ENCODE results near the gene CPE. TPM values are rescaled to one million over a fixed set of nuclear protein-coding genes. Genes with fewer than 3 reads are reported as not detected.
A peak's percentile ranks its signal among the peaks of the same experiment; 100 is the strongest.
"Not testable (repeated sequence)": the region's sequence is repeated elsewhere in the genome, so short reads cannot be mapped to it uniquely, and the experiment has no call there.

The CPE gene
- total RNA-seq, 1 donor from 2014 or later = 49.7 TPM

- DNase-seq (no peak), ATAC-seq (ENCODE audit: poor library complexity) (no peak)
- intact Hi-C loops (cut with DNase I) = no loop called here
Measured at GRCh38 chr4:165448700-165449099, 69.9 kb downstream of the CPE start.

GRCh38 chr4:165449333-165449732 lies 70.5 kb downstream of the CPE start:
- DNase-seq (no peak), ATAC-seq (ENCODE audit: poor library complexity) (no peak)
- intact Hi-C loops (cut with DNase I) = no loop called here

- intact Hi-C loops (cut with DNase I) = no loop called here
- DNase-seq = no peak
- ATAC-seq (ENCODE audit: poor library complexity) = no peak
Measured at GRCh38 chr4:165450871-165451270, 72.1 kb downstream of the CPE start.

- DNase-seq; intact Hi-C loops (cut with DNase I); ATAC-seq (ENCODE audit: poor library complexity): not testable (repeated sequence)
Measured at GRCh38 chr4:165453140-165453539, 74.3 kb downstream of the CPE start.

DNA sequence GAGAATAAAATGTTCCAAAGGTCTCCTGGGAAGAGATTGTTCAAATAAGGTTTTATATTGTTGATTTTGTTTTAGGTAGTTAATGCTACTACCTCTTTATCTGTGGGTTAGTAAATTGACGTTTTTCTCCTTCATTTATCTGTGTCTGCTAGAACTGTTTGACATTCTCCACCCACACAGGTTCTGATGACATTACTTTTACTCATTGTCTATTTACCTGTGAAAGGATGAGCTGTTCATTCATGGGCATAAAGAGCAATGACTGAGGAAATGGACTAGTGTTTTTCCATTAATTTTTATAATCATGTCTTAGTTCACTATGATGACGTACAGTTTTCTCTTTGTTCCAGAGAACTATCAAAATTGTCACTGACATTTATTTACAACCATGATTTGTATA lies 75.6 kb downstream of the CPE start:
- DNase-seq (no peak), ATAC-seq (ENCODE audit: poor library complexity) (no peak)
- intact Hi-C loops (cut with DNase I) = no loop called here

DNA sequence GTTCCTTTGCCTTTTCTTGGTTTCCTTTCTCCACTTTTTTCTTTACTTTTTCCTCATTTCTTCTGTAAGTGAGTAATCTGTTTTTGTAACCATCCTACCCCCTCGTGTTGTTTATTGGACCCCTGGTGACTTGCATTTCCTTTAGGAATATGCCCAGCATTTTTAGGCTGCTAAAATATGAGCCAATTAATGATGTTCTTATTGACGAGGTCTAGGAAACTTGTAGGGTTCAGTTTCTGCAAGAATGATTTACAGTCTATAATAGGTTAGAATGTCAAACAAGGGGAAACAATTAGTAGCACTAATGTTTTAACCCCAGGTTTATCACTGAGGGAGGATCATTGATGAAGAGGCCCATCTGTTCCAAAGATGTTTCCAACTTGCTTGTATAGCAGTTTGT lies 79.0 kb downstream of the CPE start:
- ATAC-seq (ENCODE audit: poor library complexity) = no peak
- no peak for DNase-seq

GRCh38 chr4:165458471-165458870 lies 79.7 kb downstream of the CPE start:
- intact Hi-C loops (cut with DNase I) = no loop called here
- ATAC-seq (ENCODE audit: poor library complexity) (no peak), DNase-seq (no peak)

More for the DNA sequence above, 79.0 kb downstream of the CPE start:
- intact Hi-C loops (cut with DNase I) = no loop called here

- intact Hi-C loops (cut with DNase I) = loop anchor here (5.0 kb wide), 2 partner anchors 104 to 329 kb away; no protein-coding TSS in a partner anchor
- DNase-seq (no peak), ATAC-seq (ENCODE audit: poor library complexity) (no peak)
Measured at GRCh38 chr4:165461159-165461821, 82.5 kb downstream of the CPE start.

DNA sequence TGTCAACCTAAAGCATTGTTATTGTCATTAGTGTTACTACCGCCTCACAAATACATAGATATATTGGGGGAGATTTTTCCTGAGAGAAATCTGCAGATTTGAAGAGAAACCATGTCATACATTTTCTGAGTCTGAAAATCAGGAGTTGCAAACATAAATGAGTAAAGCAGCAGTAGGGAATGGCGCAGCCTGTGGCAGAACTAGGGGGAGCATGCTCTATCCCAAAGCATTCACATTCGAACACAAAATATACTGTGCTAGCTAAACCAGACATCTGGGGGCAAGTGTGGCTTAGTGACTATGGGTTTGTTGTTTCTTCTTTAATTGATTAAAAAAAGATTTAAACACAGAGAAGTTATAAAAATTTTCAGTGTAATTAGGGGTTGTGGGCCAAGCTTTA lies 83.2 kb downstream of the CPE start:
- intact Hi-C loops (cut with DNase I) = loop anchor here (5.0 kb wide), 2 partner anchors 105 to 330 kb away; no protein-coding TSS in a partner anchor
- ATAC-seq (ENCODE audit: poor library complexity) = no peak
- no peak for DNase-seq

DNA sequence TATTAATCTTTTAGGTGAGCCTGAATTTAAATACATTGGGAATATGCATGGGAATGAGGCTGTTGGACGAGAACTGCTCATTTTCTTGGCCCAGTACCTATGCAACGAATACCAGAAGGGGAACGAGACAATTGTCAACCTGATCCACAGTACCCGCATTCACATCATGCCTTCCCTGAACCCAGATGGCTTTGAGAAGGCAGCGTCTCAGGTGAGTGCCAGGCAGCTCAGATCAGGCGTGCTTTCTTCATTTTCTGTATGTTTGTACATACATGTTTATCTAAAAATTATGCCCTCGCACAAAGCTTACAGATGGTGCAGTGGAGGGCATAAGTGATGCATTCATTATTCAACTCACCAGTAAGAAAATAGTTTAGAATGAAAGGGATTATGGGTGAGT lies 85.6 kb downstream of the CPE start:
- DNase-seq (no peak), ATAC-seq (ENCODE audit: poor library complexity) (no peak)
- intact Hi-C loops (cut with DNase I) = loop anchor here (5.0 kb wide), 2 partner anchors 107 to 332 kb away; no protein-coding TSS in a partner anchor

DNA sequence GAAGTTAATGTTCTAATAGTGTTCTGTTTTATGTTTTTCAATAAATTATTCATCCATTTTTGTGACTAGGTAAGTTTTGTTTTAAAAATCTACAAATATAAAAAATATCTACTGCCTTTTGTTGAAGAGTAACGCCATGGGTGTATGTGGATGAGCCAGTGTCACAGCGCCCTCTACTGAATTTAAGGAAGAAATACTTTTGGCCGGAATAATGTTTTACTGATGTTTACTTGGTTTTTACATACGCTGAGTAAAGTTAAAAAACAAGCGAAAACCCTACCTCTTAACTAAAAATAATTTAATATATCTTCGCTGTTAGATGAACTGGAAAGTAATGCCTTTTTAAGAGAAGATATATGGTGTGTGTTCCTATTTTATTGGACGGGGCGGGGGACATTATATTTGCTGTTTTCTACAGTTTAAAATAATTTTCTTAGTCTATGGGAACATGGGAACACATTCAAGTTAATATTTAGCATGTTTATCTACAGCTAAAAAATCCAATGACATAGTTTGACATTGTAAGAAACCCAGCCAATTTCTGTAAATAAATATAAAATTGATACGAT lies 86.1 kb downstream of the CPE start:
- intact Hi-C loops (cut with DNase I) = loop anchor here (5.0 kb wide), 2 partner anchors 108 to 333 kb away; no protein-coding TSS in a partner anchor
- ATAC-seq (ENCODE audit: poor library complexity) (peak; percentile 73), DNase-seq (no peak)

DNA sequence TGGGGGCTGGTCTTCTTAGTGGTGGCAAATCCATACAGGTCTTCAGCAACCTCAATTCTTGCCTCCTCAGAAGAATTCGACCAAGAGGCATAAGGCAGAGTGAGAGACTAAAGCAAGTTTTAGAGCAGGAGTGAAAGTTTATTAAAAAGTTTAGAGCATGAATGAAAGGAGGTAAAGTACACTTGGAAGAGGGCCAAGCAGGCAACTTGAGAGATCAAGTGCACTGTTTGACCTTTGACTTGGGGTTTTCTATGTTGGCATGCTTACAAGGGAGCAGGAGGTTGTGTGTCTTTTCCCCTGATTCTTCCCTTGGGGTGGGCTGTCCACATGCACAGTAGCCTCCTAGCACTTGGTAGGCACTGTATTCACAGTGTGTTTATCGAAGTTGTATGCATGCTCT lies 91.2 kb downstream of the CPE start:
- DNase-seq (no peak), ATAC-seq (ENCODE audit: poor library complexity) (no peak)
- intact Hi-C loops (cut with DNase I) = no loop called here

DNA sequence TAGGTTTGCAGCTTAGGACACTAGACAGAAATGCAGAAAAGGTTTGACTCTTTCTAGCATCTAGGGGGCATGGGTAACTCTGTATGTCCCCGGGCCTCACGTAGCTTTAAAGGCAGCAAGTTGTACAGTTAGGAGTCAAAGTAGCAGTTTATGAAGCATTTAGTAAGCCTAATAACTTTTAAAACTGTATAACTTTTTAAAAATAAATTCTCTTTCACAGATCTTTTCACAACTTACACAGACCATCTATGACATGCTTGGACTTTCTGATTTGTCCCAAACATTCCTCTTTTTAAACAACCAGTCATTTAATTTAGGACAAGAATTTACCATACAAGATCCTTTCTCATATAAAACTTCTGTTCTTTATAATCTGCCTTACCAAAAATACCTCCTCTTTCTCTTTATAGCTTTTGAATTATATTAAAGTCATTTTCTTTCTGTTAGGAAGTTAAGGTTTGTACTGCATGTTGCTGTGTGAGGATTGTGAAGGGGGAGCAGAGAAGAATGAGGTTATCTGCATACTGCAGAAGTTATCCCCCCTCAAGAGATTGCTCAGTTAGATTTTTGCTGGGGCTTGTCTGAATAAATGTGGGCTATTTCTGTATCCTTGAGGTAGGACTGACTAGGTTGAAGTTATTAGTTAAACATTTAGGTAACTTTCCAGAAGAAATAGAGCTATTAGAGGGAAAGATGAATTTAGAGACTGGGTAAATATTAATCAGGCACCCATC lies 94.3 kb downstream of the CPE start:
- DNase-seq (no peak), ATAC-seq (ENCODE audit: poor library complexity) (no peak)
- intact Hi-C loops (cut with DNase I) = no loop called here

GRCh38 chr4:165474784-165475705 lies 96.2 kb downstream of the CPE start:
- DNase-seq = no peak
- intact Hi-C loops (cut with DNase I) = no loop called here
- ATAC-seq (ENCODE audit: poor library complexity) = no peak

GRCh38 chr4:165475706-165476070 lies 96.9 kb downstream of the CPE start:
- intact Hi-C loops (cut with DNase I) = no loop called here
- ATAC-seq (ENCODE audit: poor library complexity) (no peak), DNase-seq (no peak)

DNA sequence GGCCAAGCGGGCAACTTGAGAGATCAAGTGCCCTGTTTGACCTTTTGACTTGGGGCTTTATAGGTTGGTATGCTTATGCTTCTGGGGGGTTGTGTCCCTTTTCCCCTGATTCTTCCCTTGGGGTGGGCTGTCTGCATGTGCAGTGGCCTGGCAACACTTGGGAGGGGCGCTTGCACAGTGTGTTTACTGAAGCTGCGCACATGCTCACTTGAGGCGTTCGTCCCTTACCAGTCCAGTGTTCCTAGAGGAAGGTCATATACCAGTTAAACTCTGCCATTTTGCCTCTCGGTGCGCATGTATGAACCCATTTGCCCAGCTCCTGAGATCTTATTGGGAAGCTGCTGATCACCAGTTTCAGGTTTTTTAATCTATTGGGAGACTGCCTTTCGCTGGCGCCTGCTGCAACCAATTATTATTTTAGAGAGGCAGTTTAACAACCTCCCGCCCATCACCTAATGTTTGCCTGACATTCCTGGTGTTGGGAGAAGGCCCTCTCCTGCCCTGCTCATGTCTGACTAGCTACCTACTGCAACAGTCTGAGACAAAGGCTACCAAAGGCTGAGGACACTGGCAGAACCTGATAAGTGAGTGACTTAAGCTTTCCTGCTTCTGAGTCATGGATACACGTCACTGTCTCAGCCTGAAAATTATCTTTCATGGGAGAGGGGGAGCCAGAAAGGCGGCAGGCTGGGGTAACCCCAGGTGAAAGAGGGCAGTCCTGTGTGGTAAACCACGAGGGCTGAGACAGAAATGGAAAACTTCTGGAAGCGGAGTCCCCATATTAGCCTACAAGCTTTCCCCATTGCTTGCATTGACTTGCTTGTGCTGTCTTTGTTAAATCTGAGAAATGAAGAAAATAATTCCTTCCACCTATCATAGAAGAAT lies 97.6 kb downstream of the CPE start:
- DNase-seq (no peak), ATAC-seq (ENCODE audit: poor library complexity) (no peak)
- intact Hi-C loops (cut with DNase I) = no loop called here

DNA sequence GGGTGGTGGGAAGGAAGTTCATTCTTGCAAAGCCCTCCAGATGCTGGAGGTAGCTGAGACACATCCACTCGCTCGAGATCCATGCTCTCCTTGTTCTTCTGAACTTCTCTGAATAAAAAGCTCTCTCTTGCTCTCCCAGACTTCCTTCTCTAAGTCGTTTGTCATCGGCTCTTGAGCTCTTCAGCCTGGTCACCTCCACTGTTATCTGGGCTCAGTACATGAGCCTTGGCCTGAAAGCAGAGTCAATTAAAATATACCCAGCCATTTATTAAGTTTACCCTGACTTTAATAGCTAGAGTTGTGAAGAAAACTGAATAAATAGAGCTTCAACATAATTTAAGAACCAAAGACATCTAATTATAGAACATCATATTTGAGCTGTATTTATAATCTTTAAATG lies 99.0 kb downstream of the CPE start:
- intact Hi-C loops (cut with DNase I) = no loop called here
- DNase-seq = no peak
- no peak for ATAC-seq (ENCODE audit: poor library complexity)

- intact Hi-C loops (cut with DNase I) = no loop called here
- ATAC-seq (ENCODE audit: poor library complexity) (no peak), DNase-seq (no peak)
Measured at GRCh38 chr4:165478260-165478659, 99.5 kb downstream of the CPE start.
